ENCODE measurements around the gene PRDM16.

DNA sequence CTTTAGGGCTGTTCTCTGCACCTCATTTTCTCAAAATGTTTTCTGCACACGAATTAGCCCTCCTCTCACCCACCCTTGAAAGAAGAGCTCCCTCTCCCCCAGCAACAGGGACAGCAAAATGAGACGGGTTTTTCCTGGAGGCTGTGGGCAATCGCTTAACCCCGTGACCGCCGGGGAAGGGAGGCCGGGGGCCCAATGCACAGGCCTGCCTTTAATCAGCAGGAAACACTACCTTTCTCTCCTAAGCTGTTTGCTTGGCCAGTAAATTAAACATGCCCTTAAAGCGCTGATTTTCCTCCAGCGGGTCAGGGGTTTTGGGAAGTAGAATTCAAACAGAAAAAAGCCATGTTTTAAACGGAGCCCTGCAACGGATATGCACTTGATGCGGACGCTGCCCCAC is 114.4 kb downstream of the PRDM16 start:
- TF ChIP-seq, protein P1, sequence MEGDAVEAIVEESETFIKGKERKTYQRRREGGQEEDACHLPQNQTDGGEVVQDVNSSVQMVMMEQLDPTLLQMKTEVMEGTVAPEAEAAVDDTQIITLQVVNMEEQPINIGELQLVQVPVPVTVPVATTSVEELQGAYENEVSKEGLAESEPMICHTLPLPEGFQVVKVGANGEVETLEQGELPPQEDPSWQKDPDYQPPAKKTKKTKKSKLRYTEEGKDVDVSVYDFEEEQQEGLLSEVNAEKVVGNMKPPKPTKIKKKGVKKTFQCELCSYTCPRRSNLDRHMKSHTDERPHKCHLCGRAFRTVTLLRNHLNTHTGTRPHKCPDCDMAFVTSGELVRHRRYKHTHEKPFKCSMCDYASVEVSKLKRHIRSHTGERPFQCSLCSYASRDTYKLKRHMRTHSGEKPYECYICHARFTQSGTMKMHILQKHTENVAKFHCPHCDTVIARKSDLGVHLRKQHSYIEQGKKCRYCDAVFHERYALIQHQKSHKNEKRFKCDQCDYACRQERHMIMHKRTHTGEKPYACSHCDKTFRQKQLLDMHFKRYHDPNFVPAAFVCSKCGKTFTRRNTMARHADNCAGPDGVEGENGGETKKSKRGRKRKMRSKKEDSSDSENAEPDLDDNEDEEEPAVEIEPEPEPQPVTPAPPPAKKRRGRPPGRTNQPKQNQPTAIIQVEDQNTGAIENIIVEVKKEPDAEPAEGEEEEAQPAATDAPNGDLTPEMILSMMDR (IDR thresholded peaks at IDR 0.05; ENCODE audit: low read depth, low read length) = no peak
- TF ChIP-seq POLR2A (IDR thresholded peaks at IDR 0.05; ENCODE audit: extremely low read depth, insufficient read length) = no peak
- no peak for TF ChIP-seq MYC (IDR thresholded peaks at IDR 0.05; ENCODE audit: low read depth, low read length)
- TF ChIP-seq, protein P2, sequence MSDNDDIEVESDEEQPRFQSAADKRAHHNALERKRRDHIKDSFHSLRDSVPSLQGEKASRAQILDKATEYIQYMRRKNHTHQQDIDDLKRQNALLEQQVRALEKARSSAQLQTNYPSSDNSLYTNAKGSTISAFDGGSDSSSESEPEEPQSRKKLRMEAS (IDR thresholded peaks at IDR 0.05; ENCODE audit: low read depth, low read length) = no peak
